GM13977 (cell line): ENCODE data around the gene NUP107.
A peak's percentile ranks its signal among the peaks of the same experiment; 100 is the strongest.

Experiments used
- DNase-seq: peaks from one replicate; pipeline ENCODE4 v3.0.0; 2012; ENCODE audit warnings: low spot score
- CTCF ChIP-seq: IDR thresholded peaks from 2 replicates; pipeline ENCODE4 v1.5.1; 2012; ENCODE audit warnings: mild to moderate bottlenecking, control low read depth; ENCODE audit not compliant: insufficient read depth; ENCODE audit errors: extremely low read depth, missing control alignments
- in situ Hi-C: fragments of 300-500 bp; cut with MboI; formaldehyde crosslinking; loops from one replicate; pipeline ENCODE4 v1.12.0; 2022; ENCODE audit warnings: low sequenced_read_pairs, low pct_unique_long_range_greater_than_20kb, mixed read lengths, inconsistent platforms; ENCODE audit not compliant: unreplicated experiment

Gene NUP107

DNA sequence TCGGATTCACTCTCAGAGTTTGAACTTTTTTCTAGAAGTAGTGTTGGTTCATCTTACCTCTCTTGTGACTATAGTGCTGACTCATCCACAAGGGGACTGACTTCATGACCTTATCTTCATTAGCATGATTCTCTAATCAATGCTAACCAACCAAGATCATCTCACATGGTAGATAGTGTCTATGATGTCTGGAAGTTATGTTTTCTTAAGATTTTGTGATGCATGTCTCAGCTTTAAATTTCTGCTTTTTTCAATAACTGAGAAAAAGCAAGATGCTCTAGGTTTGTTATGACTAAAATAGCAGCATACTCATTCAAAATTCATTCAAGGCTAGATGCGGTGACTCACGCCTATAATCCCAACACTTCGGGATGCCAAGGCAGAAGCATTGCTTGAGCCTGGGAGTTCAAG is 46.9 kb downstream of the NUP107 start:
- in situ Hi-C loops, result no loop called here
- DNase-seq, result no peak
- no peak for TF ChIP-seq CTCF

DNA sequence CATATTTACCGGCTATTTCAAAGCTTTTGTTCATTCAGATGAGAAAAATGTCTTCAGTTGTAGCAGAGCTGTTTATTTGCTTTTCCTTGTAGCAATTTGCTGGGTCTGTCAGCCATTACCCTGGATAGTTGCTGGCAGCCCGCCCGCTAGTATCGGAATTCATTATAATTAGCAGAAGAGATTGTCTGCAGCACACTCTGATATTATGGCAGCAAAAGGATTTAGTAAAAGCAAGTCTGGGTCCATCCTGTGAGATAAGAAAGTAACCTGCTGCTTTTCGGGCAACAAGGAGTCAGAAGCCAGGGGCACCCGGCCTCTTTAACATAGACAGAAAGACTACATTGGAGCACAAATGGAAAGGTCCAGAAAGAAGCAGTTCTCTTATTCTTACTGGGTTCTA is 53.1 kb downstream of the NUP107 start:
- no peak for TF ChIP-seq CTCF
- DNase-seq, result no peak
- in situ Hi-C loops, result no loop called here

DNA sequence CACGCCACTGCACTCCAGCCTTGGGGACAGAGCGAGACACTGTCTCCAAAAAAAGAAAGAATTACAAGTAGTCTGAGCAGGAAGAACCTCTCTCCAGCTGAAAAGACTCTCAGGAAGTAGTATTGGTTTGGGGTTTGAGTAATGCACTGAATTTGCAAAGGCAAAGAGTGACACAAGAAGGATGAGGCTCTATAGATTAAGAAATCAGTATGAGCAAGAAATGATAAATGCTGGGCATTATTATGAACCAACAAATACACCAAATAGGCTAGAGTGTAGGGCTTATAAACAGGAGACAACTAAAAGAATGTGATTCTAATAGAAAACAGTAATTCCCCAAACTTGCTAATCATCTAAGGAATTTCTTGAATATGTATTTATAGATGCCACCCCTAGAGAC is 56.6 kb downstream of the NUP107 start:
- DNase-seq, result no peak
- in situ Hi-C loops, result no loop called here
- no peak for TF ChIP-seq CTCF

DNA sequence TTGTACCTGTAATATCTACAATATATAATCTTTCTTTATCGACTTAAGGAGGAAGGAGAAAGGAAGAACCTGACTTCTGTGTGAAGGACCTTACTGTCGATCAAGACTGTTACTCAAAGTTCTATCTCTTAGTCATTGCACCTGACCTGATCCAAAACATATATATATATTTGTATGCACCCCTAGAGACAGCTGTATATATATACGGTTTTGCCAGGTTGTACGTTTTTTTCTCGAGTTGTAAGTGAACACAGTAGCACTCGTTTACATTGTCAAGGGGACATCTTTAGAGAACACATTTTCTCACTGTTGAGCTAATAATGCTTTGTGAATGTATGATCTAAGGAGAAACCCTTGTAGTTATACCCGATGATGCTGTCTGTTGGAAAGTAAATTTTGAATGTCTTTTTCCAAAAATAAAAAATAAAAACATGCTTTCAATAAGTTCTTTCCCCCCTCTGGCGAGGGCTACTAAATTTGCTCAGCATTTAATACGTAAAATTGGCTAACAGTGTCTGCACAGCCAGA is 58.7 kb downstream of the NUP107 start:
- no peak for DNase-seq
- in situ Hi-C loops, result no loop called here
- TF ChIP-seq CTCF, result no peak

- in situ Hi-C loops, result no loop called here
- peak; percentile 95 for DNase-seq
- no peak for TF ChIP-seq CTCF
These were observed 59.3 kb downstream of the NUP107 start, which contains the start of gene SLC35E3 for GRCh38 chr12:68745904-68746571. Gene SLC35E3, plus strand, starts transcription at chr12:68746176. Its CDS starts 202 bp downstream, at chr12:68746378.

DNA sequence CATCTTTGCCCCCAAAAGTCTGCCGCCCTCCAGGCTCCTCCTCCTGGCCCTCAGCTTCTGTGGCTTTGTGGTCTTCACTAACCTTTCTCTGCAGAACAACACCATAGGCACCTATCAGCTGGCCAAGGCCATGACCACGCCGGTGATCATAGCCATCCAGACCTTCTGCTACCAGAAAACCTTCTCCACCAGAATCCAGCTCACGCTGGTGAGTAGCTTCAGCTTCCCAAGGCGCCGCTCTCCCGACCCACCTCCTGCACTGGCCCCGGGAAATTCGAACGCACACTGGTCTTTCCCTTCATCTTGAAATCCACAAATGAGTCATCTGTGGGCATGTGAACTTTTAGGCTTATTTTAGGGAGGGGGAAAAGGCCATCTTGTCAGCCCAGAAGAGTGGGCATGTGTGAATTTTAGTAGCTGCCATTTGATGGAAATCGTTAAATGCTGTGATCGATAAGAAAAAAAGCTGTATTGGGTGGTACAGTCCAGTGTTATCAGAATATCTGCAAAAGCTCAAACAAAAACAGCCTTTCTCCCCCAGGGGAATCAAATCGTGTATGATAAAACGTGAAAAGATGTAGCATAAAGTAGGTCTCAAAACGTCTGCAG is 59.9 kb downstream of the NUP107 start:
- in situ Hi-C loops, result no loop called here
- TF ChIP-seq CTCF, result no peak
- DNase-seq, result peak; percentile 49
